ENCODE results near the gene TRIM33.
"Not testable (repeated sequence)": the region's sequence is repeated elsewhere in the genome, so short reads cannot be mapped to it uniquely, and the experiment has no call there.

TRIM33 gene

DNA sequence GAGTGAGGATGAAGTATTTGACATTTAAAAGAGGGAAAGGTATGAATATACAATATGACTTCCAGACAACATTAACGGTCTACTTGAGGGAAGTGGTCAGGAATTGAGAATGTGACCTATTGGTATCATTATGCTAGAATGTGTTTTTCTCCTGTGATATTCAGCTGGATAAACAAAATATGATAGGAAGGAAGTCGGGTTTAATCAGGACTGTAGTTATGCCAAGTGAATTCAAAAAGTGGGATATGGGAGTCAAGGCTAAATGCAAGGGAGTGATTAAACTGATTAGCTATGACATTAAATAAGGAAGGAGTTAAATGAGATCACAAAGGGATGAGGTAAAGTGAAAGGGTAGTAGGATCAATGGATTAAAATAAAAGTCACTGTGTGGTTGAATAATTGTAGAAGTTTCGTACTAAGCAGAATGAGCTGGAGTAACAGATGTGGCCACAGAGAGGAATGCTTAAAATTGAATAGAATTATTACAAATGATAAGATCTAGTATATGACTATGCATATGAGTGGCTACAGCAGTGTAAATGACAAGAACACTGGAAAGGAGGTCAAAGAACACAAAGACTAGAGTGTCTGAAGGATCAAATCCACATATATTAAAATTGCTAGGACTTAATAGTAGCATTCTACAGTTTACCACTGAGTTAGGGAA lies 62.5 kb downstream of the TRIM33 start:
- H3K79me2 ChIP-seq (ENCODE audit: low read length), result no peaks in the 10 kb centered on the region

DNA sequence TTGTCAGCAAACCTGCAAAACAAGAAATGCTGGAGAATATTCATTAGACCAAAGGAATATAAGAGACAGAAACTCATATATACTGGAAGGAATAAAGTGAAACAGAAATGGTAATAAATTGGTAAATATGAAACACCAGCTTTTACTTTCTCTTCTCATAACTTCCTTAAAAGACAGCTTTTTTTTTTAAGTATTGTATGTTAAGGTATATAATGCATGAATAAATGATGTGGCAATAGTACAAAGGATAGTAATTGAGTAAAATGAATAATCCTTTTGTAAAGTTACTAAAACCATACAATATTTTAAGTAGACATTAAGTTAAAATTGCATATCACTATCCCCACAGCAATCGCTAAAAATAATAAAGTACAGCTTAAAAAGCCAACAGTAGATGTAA lies 64.8 kb downstream of the TRIM33 start:
- no peak for DNase-seq
- H2AFZ ChIP-seq (ENCODE audit: low read length), result no peak overlapping the region
- no peaks in the 10 kb centered on the region for H3K27me3 ChIP-seq (replicated peaks; ENCODE audit: insufficient read depth, low read length)
- no peaks in the 10 kb centered on the region for H3K36me3 ChIP-seq (replicated peaks; ENCODE audit: insufficient read depth, low read length)
- H3K9me2 ChIP-seq (replicated peaks; ENCODE audit: insufficient read depth, low read length), result no peaks in the 10 kb centered on the region
- no peaks in the 10 kb centered on the region for H4K20me1 ChIP-seq (ENCODE audit: insufficient read depth, low read length)
- no peaks in the 10 kb centered on the region for H3K9me3 ChIP-seq (replicated peaks; ENCODE audit: insufficient read depth, low read length)
- H3K9ac ChIP-seq (ENCODE audit: low read length), result no peak overlapping the region
- TF ChIP-seq EZH2phosphoT487 (IDR thresholded peaks at IDR 0.05; ENCODE audit: low read length) (no peak), EZH2 (optimal IDR thresholded peaks at IDR 0.05; ENCODE audit: low read depth, low read length) (no peak)
- TF ChIP-seq, protein P1, sequence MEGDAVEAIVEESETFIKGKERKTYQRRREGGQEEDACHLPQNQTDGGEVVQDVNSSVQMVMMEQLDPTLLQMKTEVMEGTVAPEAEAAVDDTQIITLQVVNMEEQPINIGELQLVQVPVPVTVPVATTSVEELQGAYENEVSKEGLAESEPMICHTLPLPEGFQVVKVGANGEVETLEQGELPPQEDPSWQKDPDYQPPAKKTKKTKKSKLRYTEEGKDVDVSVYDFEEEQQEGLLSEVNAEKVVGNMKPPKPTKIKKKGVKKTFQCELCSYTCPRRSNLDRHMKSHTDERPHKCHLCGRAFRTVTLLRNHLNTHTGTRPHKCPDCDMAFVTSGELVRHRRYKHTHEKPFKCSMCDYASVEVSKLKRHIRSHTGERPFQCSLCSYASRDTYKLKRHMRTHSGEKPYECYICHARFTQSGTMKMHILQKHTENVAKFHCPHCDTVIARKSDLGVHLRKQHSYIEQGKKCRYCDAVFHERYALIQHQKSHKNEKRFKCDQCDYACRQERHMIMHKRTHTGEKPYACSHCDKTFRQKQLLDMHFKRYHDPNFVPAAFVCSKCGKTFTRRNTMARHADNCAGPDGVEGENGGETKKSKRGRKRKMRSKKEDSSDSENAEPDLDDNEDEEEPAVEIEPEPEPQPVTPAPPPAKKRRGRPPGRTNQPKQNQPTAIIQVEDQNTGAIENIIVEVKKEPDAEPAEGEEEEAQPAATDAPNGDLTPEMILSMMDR (IDR thresholded peaks at IDR 0.05; ENCODE audit: low read length), result no peak
- no peaks in the 10 kb centered on the region for H3F3A ChIP-seq (ENCODE audit: insufficient read depth, low read length)
- H3K79me2 ChIP-seq (ENCODE audit: low read length), result no peaks in the 10 kb centered on the region
- H3K4me2 ChIP-seq (ENCODE audit: low read depth, low read length), result no peak overlapping the region
- H3K4me3 ChIP-seq (ENCODE audit: low read length), result no peak overlapping the region
- H3K4me1 ChIP-seq (ENCODE audit: low read length), result 0 out of 2 replicates have a peak, but pooled peaks cover 3% of the 10 kb centered on the region
- no peak overlapping the region for H3K27ac ChIP-seq (ENCODE audit: low read length)

More for the DNA sequence above, 62.5 kb downstream of the TRIM33 start:
- no peak overlapping the region for H3K9ac ChIP-seq (ENCODE audit: low read length)
- no peak overlapping the region for H3K4me2 ChIP-seq (ENCODE audit: low read depth, low read length)
- H3K36me3 ChIP-seq (replicated peaks; ENCODE audit: insufficient read depth, low read length), result no peaks in the 10 kb centered on the region
- no peak overlapping the region for H3K4me3 ChIP-seq (ENCODE audit: low read length)
- no peaks in the 10 kb centered on the region for H3F3A ChIP-seq (ENCODE audit: insufficient read depth, low read length)
- 0 out of 2 replicates have a peak, but pooled peaks cover 3% of the 10 kb centered on the region for H3K4me1 ChIP-seq (ENCODE audit: low read length)
- H2AFZ ChIP-seq (ENCODE audit: low read length), result no peak overlapping the region
- no peaks in the 10 kb centered on the region for H3K9me3 ChIP-seq (replicated peaks; ENCODE audit: insufficient read depth, low read length)
- no peaks in the 10 kb centered on the region for H3K9me2 ChIP-seq (replicated peaks; ENCODE audit: insufficient read depth, low read length)
- no peaks in the 10 kb centered on the region for H4K20me1 ChIP-seq (ENCODE audit: insufficient read depth, low read length)
- no peaks in the 10 kb centered on the region for H3K27me3 ChIP-seq (replicated peaks; ENCODE audit: insufficient read depth, low read length)
- TF ChIP-seq, protein P1 (IDR thresholded peaks at IDR 0.05; ENCODE audit: low read length), result no peak
- no peak overlapping the region for H3K27ac ChIP-seq (ENCODE audit: low read length)
- DNase-seq, result no peak

- not testable (repeated sequence) for H3K27me3 ChIP-seq (replicated peaks; ENCODE audit: insufficient read depth, low read length); H3K79me2 ChIP-seq (ENCODE audit: low read length); H3K27ac ChIP-seq (ENCODE audit: low read length); H3K9me3 ChIP-seq (replicated peaks; ENCODE audit: insufficient read depth, low read length); H4K20me1 ChIP-seq (ENCODE audit: insufficient read depth, low read length); H3F3A ChIP-seq (ENCODE audit: insufficient read depth, low read length); H3K4me3 ChIP-seq (ENCODE audit: low read length); H2AFZ ChIP-seq (ENCODE audit: low read length); H3K36me3 ChIP-seq (replicated peaks; ENCODE audit: insufficient read depth, low read length); H3K4me2 ChIP-seq (ENCODE audit: low read depth, low read length); H3K4me1 ChIP-seq (ENCODE audit: low read length); H3K9me2 ChIP-seq (replicated peaks; ENCODE audit: insufficient read depth, low read length); DNase-seq; H3K9ac ChIP-seq (ENCODE audit: low read length)
Observed at GRCh38 chr1:114443226-114443625, 67.8 kb downstream of the TRIM33 start.

DNA sequence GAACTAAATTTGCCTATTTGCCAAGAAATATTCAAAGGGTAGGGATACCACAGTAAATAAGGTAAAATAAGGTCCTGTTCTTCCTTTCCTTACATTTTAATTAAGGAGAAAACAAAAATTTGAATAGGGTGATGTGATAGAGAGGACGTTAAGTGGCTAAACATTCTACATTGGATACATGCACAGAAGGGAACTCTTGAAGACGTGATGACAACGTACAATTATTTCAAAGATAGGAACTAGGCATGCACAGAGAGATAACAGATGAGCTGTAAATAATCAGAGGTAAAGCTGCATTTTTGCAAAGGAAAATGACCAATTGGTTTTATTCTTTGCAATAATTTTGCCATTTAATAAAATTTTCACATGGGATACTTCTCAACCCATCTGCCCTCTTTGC lies 69.7 kb downstream of the TRIM33 start:
- H2AFZ ChIP-seq (ENCODE audit: low read length), result no peak overlapping the region
- no peak overlapping the region for H3K27ac ChIP-seq (ENCODE audit: low read length)
- no peak for TF ChIP-seq EZH2phosphoT487 (IDR thresholded peaks at IDR 0.05; ENCODE audit: low read length)
- no peak for TF ChIP-seq EZH2 (optimal IDR thresholded peaks at IDR 0.05; ENCODE audit: low read depth, low read length)
- TF ChIP-seq, protein P1 (IDR thresholded peaks at IDR 0.05; ENCODE audit: low read length), result no peak
- no peaks in the 10 kb centered on the region for H3F3A ChIP-seq (ENCODE audit: insufficient read depth, low read length)
- H3K4me2 ChIP-seq (ENCODE audit: low read depth, low read length), result no peak overlapping the region
- no peaks in the 10 kb centered on the region for H3K79me2 ChIP-seq (ENCODE audit: low read length)
- no peaks in the 10 kb centered on the region for H3K9me2 ChIP-seq (replicated peaks; ENCODE audit: insufficient read depth, low read length)
- H3K27me3 ChIP-seq (replicated peaks; ENCODE audit: insufficient read depth, low read length), result no peaks in the 10 kb centered on the region
- no peak for DNase-seq
- no peaks in the 10 kb centered on the region for H4K20me1 ChIP-seq (ENCODE audit: insufficient read depth, low read length)
- no peaks in the 10 kb centered on the region for H3K36me3 ChIP-seq (replicated peaks; ENCODE audit: insufficient read depth, low read length)
- H3K4me3 ChIP-seq (ENCODE audit: low read length), result no peak overlapping the region
- no peaks in the 10 kb centered on the region for H3K4me1 ChIP-seq (ENCODE audit: low read length)
- H3K9ac ChIP-seq (ENCODE audit: low read length), result no peak overlapping the region
- H3K9me3 ChIP-seq (replicated peaks; ENCODE audit: insufficient read depth, low read length), result no peaks in the 10 kb centered on the region

Data from MM.1S (cell line).